ENCODE measurements around the gene THADA. TPM values are rescaled to one million over a fixed set of nuclear protein-coding genes. Genes with fewer than 3 reads are reported as not detected.

THADA gene
- total RNA-seq, 1 donor from 2014 or later = 19.4 TPM

DNA sequence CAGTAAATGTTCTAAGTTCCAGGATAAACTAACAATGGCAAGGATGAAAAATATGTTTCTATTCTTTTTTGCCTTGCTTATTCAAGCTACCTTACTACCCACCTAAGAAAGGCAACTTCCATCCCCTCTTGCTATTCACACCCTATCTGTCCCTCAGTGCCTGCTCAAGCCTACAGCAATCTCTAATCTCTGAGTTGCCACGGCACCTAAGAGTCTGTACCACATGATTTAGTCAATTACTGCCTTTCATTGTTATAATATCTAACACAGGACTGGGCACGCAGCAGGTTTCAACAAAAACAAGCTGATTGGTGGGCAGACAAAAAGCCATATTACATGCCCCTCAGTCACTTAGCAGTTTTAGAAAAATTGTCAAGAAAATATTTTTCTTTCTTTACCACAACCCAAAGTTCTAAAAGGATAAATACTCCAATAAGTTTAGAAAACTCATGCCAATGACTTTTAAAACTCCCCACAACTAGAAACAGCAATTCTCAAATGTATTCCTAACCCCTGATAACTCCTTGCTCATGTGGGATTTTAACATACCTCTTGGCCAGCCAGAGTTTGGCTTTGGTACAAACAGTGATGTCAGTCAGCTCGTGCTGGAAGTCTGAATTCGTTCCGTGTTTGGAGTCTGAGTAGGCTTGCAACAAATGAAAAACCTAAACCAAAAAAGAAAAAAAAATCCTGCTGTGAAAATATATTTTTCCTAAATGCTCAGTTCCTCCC lies 252.1 kb downstream of the THADA start:
- peaks cover 8% of the 10 kb centered on the region for H3K27me3 Mint-ChIP-seq (ENCODE audit: unreplicated experiment)
- H3K4me1 Mint-ChIP-seq (ENCODE audit: unreplicated experiment) = peaks cover 25% of the 10 kb centered on the region
- H3K4me3 Mint-ChIP-seq (ENCODE audit: unreplicated experiment) = no peak overlapping the region
- no peak overlapping the region for H3K27ac Mint-ChIP-seq (ENCODE audit: unreplicated experiment)
- no peaks in the 10 kb centered on the region for H3K9me3 Mint-ChIP-seq (ENCODE audit: unreplicated experiment)
- no peak for DNase-seq (ENCODE audit: low spot score)
- TF ChIP-seq, protein P1, sequence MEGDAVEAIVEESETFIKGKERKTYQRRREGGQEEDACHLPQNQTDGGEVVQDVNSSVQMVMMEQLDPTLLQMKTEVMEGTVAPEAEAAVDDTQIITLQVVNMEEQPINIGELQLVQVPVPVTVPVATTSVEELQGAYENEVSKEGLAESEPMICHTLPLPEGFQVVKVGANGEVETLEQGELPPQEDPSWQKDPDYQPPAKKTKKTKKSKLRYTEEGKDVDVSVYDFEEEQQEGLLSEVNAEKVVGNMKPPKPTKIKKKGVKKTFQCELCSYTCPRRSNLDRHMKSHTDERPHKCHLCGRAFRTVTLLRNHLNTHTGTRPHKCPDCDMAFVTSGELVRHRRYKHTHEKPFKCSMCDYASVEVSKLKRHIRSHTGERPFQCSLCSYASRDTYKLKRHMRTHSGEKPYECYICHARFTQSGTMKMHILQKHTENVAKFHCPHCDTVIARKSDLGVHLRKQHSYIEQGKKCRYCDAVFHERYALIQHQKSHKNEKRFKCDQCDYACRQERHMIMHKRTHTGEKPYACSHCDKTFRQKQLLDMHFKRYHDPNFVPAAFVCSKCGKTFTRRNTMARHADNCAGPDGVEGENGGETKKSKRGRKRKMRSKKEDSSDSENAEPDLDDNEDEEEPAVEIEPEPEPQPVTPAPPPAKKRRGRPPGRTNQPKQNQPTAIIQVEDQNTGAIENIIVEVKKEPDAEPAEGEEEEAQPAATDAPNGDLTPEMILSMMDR (IDR thresholded peaks at IDR 0.05; ENCODE audit: unreplicated experiment) = no peak
- H3K36me3 Mint-ChIP-seq (ENCODE audit: low read depth, unreplicated experiment) = no peaks in the 10 kb centered on the region

DNA sequence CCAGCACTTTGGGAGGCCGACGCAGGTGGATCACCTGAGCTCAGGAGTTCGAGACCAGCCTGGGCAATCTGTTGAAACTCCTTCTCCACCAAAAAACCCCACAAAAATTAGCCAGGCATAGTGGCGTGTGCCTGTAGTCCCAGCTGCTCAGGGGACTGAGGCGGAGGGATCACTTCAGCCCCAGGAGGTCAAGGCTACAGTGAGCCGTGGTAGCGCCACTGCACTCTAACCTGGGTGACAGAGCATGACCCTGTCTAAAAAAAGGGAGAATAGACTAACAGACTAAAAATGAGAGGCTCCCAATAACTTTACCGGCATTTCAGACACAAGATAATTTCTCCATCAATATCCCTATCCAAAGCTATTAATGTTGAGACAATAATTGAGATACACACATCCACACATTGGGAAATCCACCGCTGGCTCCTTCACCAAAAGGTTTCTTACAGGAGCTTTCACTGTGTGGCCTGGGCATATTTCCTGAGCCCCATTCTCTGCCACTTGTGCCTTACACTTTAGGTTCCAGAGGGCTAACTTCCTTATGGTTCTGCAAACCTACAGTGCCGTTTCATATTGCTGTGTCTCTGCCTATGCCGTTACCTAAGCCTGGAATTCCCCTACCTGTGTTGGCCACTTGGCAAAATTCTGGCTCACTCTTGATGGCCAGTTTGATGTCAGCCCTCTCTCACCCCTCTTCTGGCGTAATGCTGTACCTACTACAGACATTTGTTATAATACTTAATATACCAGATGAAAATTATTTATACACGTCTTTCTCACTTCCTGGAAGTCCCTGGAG lies 253.7 kb downstream of the THADA start:
- H3K4me1 Mint-ChIP-seq (ENCODE audit: unreplicated experiment) = peaks cover 22% of the 10 kb centered on the region
- no peak overlapping the region for H3K27ac Mint-ChIP-seq (ENCODE audit: unreplicated experiment)

GRCh38 chr2:43340945-43341356 lies 254.9 kb downstream of the THADA start:
- Mint-ChIP-seq H3K36me3 (ENCODE audit: low read depth, unreplicated experiment) (no peaks in the 10 kb centered on the region), H3K27me3 (ENCODE audit: unreplicated experiment) (peaks cover 8% of the 10 kb centered on the region), H3K4me3 (ENCODE audit: unreplicated experiment) (no peak overlapping the region), H3K27ac (ENCODE audit: unreplicated experiment) (peak overlapping the region; percentile 49), H3K9me3 (ENCODE audit: unreplicated experiment) (no peaks in the 10 kb centered on the region), H3K4me1 (ENCODE audit: unreplicated experiment) (peaks cover 21% of the 10 kb centered on the region)
- TF ChIP-seq, protein P1 (IDR thresholded peaks at IDR 0.05; ENCODE audit: unreplicated experiment) = no peak
- no peak for DNase-seq (ENCODE audit: low spot score)

More for the DNA sequence above, 253.7 kb downstream of the THADA start:
- no peak for DNase-seq (ENCODE audit: low spot score)
- Mint-ChIP-seq H3K36me3 (ENCODE audit: low read depth, unreplicated experiment) (no peaks in the 10 kb centered on the region), H3K4me3 (ENCODE audit: unreplicated experiment) (no peak overlapping the region), H3K9me3 (ENCODE audit: unreplicated experiment) (no peaks in the 10 kb centered on the region), H3K27me3 (ENCODE audit: unreplicated experiment) (peaks cover 8% of the 10 kb centered on the region)
- TF ChIP-seq, protein P1 (IDR thresholded peaks at IDR 0.05; ENCODE audit: unreplicated experiment) = no peak

DNA sequence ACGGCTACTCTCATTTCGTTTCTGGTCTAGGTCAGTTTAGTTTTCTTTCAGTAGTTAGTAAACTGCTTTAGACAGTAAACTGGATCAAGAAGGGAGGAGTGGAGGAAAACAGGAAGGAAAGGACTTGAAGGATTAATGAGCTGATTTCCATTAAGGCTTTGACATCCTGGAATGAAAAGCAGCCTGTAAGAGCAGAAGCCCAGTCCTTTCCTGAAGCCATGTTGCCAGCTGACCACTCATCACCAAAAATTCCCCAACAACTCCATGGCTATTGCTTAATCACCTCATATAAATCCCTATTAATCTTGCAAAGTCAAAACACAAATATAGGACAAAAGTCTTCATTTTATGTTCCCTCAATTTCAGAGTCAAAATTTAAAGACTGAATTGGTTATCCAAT lies 255.8 kb downstream of the THADA start:
- no peaks in the 10 kb centered on the region for H3K9me3 Mint-ChIP-seq (ENCODE audit: unreplicated experiment)
- peaks cover 4% of the 10 kb centered on the region for H3K27me3 Mint-ChIP-seq (ENCODE audit: unreplicated experiment)
- TF ChIP-seq, protein P1 (IDR thresholded peaks at IDR 0.05; ENCODE audit: unreplicated experiment) = no peak
- no peaks in the 10 kb centered on the region for H3K36me3 Mint-ChIP-seq (ENCODE audit: low read depth, unreplicated experiment)
- peaks cover 18% of the 10 kb centered on the region for H3K4me1 Mint-ChIP-seq (ENCODE audit: unreplicated experiment)
- H3K4me3 Mint-ChIP-seq (ENCODE audit: unreplicated experiment) = no peak overlapping the region
- DNase-seq (ENCODE audit: low spot score) = no peak
- H3K27ac Mint-ChIP-seq (ENCODE audit: unreplicated experiment) = no peak overlapping the region
